Fibroblast of lung (primary cell): ENCODE measurements around the gene ADRA2A. TPM values are rescaled to one million over a fixed set of nuclear protein-coding genes. Genes with fewer than 3 reads are reported as not detected.

ENCODE experiments used
- DNase-seq, 2 donors: peaks; one replicate each; pipeline versions ENCODE4 v3.0.0 to v3.0.0-alpha.2; 2010; ENCODE audit warnings: low read depth in 2 of 2
- H2AFZ ChIP-seq: 2 replicates; pipeline ENCODE4 v1.5.1; 2012; ENCODE audit warnings: low read length, control low read depth, inconsistent platforms
- H3K27ac ChIP-seq: 2 replicates; pipeline ENCODE4 v1.5.1; 2011; ENCODE audit warnings: low read length, control low read depth; ENCODE audit not compliant: insufficient read depth
- H3K27me3 ChIP-seq: 2 replicates; pipeline ENCODE4 v1.5.1; 2011; ENCODE audit warnings: mild to moderate bottlenecking, low read length; ENCODE audit not compliant: control insufficient read depth, insufficient read depth
- H3K36me3 ChIP-seq: 2 replicates; pipeline ENCODE4 v1.5.1; 2011; ENCODE audit warnings: low read length; ENCODE audit not compliant: control insufficient read depth, insufficient read depth
- H3K4me1 ChIP-seq: 2 replicates; pipeline ENCODE4 v1.5.1; 2011; ENCODE audit warnings: low read length; ENCODE audit not compliant: control insufficient read depth, insufficient read depth; ENCODE audit errors: extremely low read depth
- H3K4me2 ChIP-seq: 2 replicates; pipeline ENCODE4 v1.5.1; 2011; ENCODE audit warnings: low read length, control low read depth; ENCODE audit not compliant: insufficient read depth; ENCODE audit errors: extremely low read depth
- H3K4me3 ChIP-seq, 4 experiments: fragments of 200-600 bp in 1 of 4; sonication (generic) in 1 of 4; replicated peaks in 1 of 4; 2 replicates each; pipeline ENCODE4 v1.5.1; 2011 to 2016; ENCODE audit warnings: low read length in 4 of 4, low read depth in 3 of 4, mild to moderate bottlenecking in 3 of 4, control low read depth in 2 of 4, inconsistent platforms in 1 of 4, mixed read lengths in 1 of 4; ENCODE audit not compliant: insufficient read depth in 1 of 4; ENCODE audit errors: control extremely low read depth in 1 of 4
- H3K79me2 ChIP-seq: 2 replicates; pipeline ENCODE4 v1.5.1; 2012; ENCODE audit warnings: mild to moderate bottlenecking, low read length, inconsistent platforms; ENCODE audit not compliant: control insufficient read depth, insufficient read depth
- H3K9ac ChIP-seq: 2 replicates; pipeline ENCODE4 v1.5.1; 2011; ENCODE audit warnings: mild to moderate bottlenecking, low read length, control low read depth; ENCODE audit not compliant: insufficient read depth
- H3K9me3 ChIP-seq: 2 replicates; pipeline ENCODE4 v1.5.1; 2012; ENCODE audit warnings: low read depth, low read length; ENCODE audit not compliant: control insufficient read depth, insufficient read depth
- H4K20me1 ChIP-seq: 2 replicates; pipeline ENCODE4 v1.5.1; 2011; ENCODE audit warnings: low read length; ENCODE audit not compliant: control insufficient read depth, insufficient read depth; ENCODE audit errors: extremely low read depth
- CTCF ChIP-seq, 2 donors: IDR thresholded peaks in 1 of 2; conservative IDR thresholded peaks in 1 of 2; 1 replicate in 1 of 2; 2 replicates in 1 of 2; pipeline ENCODE4 v1.5.1; 2011 to 2012; ENCODE audit warnings: low read length in 2 of 2, control low read depth in 1 of 2, inconsistent platforms in 1 of 2, low read depth in 1 of 2, mild to moderate bottlenecking in 1 of 2
- EZH2 ChIP-seq: IDR thresholded peaks from 2 replicates; pipeline ENCODE4 v1.5.1; 2012; ENCODE audit warnings: low read length, control low read depth, mild to moderate bottlenecking; ENCODE audit errors: missing control alignments
- polyA plus RNA-seq, 2 donors: library from polyadenylated mRNA; depleted of rRNA in 1 of 2; stranded (reverse) in 1 of 2; unstranded in 1 of 2; fragments of >200 nt; gene quantifications; 2 replicates each; pipeline ENCODE4 v1.2.1, GENCODE V29; 2011 to 2012; ENCODE audit warnings: missing spikeins in 1 of 2
- total RNA-seq: library from RNA; depleted of rRNA; stranded (reverse); fragments of >200 nt; gene quantifications from 2 replicates; pipeline ENCODE4 v1.2.1, GENCODE V29; 2014

The ADRA2A gene
- total and polyA plus RNA-seq, 2 donors (not counting 1 experiment from before 2014, with no cell fraction given), result under 0.01 to 0.02 TPM

GRCh38 chr10:111035542-111035941 lies 41.3 kb upstream of the ADRA2A start:
- H3K27ac ChIP-seq, result no peak overlapping the region
- H3K27me3 ChIP-seq, result no peaks in the 10 kb centered on the region
- H3K36me3 ChIP-seq, result no peaks in the 10 kb centered on the region
- H3K4me1 ChIP-seq, result no peaks in the 10 kb centered on the region
- no peak overlapping the region for H3K4me2 ChIP-seq
- no peak overlapping the region for H3K4me3 ChIP-seq
- no peaks in the 10 kb centered on the region for H3K9me3 ChIP-seq
- H2AFZ ChIP-seq, result no peak overlapping the region
- peak in 1 of 2 donors; percentile 5 for DNase-seq
- H4K20me1 ChIP-seq, result no peaks in the 10 kb centered on the region
- TF ChIP-seq CTCF (conservative IDR thresholded peaks at IDR 0.05 in 1 of 2, IDR thresholded peaks at IDR 0.05 in 1 of 2; ENCODE audit: low read depth in 1 of 2, low read length in 2 of 2) (no peak), EZH2 (no peak)
- H3K9ac ChIP-seq, result no peak overlapping the region
- no peaks in the 10 kb centered on the region for H3K79me2 ChIP-seq

DNA sequence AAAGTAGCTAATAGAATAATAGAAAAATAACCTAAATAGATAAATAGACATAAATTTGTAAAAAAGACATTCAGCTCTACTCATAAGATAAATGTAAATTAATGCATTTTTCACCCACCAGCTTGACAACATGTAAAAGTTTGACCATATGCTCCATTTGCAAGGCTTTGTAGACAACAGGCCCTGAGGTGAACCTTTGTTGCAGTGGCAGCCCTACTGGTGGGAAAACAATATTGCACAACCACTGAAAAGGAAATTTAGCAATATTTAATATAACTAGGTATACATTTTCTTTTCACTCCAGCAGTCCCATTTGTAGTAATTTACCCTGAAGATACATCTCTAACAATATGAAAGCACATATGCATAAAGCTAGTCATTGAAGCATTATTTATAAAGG lies 39.0 kb upstream of the ADRA2A start:
- Histone ChIP-seq H3K27ac (no peak overlapping the region), H3K4me2 (no peak overlapping the region), H3K4me3 (no peak overlapping the region), H3K9ac (no peak overlapping the region), H3K79me2 (no peaks in the 10 kb centered on the region), H3K27me3 (no peaks in the 10 kb centered on the region), H3K9me3 (no peaks in the 10 kb centered on the region), H3K36me3 (no peaks in the 10 kb centered on the region), H2AFZ (no peak overlapping the region), H3K4me1 (no peaks in the 10 kb centered on the region), H4K20me1 (no peaks in the 10 kb centered on the region)
- peak in 1 of 2 donors; percentile 32 for TF ChIP-seq CTCF (conservative IDR thresholded peaks at IDR 0.05 in 1 of 2, IDR thresholded peaks at IDR 0.05 in 1 of 2; ENCODE audit: low read depth in 1 of 2, low read length in 2 of 2)
- TF ChIP-seq EZH2, result no peak
- DNase-seq, result no peak

GRCh38 chr10:111039522-111039921 lies 37.3 kb upstream of the ADRA2A start:
- no peaks in the 10 kb centered on the region for H3K27me3 ChIP-seq
- no peaks in the 10 kb centered on the region for H3K4me1 ChIP-seq
- H3K79me2 ChIP-seq, result no peaks in the 10 kb centered on the region
- no peak overlapping the region for H3K9ac ChIP-seq
- no peak overlapping the region for H2AFZ ChIP-seq
- H3K4me3 ChIP-seq, result no peak overlapping the region
- no peaks in the 10 kb centered on the region for H3K36me3 ChIP-seq
- no peaks in the 10 kb centered on the region for H3K9me3 ChIP-seq
- TF ChIP-seq EZH2 (no peak), CTCF (conservative IDR thresholded peaks at IDR 0.05 in 1 of 2, IDR thresholded peaks at IDR 0.05 in 1 of 2; ENCODE audit: low read depth in 1 of 2, low read length in 2 of 2) (no peak)
- DNase-seq, result no peak
- no peaks in the 10 kb centered on the region for H4K20me1 ChIP-seq
- H3K27ac ChIP-seq, result no peak overlapping the region
- H3K4me2 ChIP-seq, result no peak overlapping the region
